NCI-H187 treated with DMSO at 0.1 percent for 48 hours (cell line): ENCODE measurements around the gene DBNDD1.

Experiments
- DNase-seq: peaks from one replicate; lab custom pipeline; 2025; lab: John Stamatoyannopoulos, UW

DBNDD1 gene

GRCh38 chr16:90035902-90036301, 16.6 kb upstream of the DBNDD1 start:
- DNase-seq: no peak

DNA sequence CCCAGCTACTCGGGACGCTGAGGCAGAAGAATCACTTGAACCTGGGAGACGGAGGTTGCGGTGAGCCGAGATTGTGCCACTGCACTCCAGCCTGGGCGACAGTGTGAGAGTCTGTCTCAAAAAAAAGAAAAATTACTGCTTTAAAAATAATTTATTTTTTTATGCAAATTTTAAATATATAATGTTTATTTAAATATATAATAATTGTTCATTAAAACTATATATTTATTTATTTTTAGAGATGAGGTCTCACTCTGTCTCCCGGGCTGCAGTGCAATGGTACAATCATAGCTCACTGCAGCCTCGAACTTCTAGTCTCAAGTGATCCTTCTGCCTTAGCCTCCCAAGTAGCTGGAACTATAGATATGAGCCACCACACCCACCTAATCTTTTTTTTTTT, 15.2 kb upstream of the DBNDD1 start:
- DNase-seq: no peak

DNA sequence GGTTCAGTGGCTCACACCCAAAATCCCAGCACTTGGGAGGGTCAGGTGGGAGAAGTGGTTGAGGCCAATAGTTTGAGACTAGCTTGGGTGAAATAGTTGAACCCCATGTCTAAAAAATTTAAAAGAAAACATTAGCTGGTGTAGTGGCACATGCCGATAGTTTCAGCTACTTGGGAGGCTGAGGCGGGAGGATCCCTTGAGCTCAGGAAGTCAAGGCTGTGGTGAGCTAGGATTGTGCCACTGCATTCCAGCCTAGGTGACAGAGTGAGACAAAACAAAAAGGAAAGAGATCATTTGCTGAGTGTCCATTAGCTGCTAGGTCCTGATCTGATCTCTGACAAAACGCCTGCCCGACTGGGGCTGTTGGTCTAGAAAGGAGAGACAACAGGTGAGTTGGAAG, 14.1 kb upstream of the DBNDD1 start:
- DNase-seq: no peak

- no peak for DNase-seq
These were observed 13.5 kb upstream of the DBNDD1 start for GRCh38 chr16:90032674-90033331.

DNA sequence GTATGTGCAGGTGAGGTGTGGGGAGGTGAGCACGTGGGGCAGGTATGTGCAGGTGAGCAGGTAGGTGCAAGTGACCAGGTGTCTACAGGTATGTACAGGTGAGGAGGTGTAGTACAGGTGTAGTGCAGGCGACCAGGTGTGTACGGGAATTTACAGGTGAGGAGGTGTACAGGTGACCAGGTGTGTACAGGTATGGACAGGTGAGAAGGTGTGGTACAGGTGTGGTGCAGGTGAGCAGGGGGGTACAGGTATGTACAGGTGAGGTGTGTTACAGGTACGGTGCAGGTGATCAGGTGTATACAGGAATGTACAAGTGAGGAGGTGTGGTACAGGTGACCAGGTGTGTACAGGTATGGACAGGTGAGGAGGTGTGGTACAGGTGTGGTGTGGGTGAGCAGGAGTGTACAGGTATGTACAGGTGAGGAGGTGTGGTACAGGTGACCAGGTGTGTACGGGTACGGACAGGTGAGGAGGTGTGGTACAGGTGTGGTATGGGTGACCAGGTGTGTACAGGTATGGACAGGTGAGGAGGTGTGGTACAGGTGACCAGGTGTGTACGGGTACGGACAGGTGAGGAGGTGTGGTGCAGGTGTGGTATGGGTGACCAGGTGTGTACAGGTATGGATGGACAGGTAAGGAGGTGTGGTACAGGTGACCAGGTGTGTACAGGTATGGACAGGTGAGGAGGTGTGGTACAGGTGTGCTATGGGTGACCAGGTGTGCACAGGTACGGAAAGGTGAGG, 12.8 kb upstream of the DBNDD1 start:
- DNase-seq: no peak

DNA sequence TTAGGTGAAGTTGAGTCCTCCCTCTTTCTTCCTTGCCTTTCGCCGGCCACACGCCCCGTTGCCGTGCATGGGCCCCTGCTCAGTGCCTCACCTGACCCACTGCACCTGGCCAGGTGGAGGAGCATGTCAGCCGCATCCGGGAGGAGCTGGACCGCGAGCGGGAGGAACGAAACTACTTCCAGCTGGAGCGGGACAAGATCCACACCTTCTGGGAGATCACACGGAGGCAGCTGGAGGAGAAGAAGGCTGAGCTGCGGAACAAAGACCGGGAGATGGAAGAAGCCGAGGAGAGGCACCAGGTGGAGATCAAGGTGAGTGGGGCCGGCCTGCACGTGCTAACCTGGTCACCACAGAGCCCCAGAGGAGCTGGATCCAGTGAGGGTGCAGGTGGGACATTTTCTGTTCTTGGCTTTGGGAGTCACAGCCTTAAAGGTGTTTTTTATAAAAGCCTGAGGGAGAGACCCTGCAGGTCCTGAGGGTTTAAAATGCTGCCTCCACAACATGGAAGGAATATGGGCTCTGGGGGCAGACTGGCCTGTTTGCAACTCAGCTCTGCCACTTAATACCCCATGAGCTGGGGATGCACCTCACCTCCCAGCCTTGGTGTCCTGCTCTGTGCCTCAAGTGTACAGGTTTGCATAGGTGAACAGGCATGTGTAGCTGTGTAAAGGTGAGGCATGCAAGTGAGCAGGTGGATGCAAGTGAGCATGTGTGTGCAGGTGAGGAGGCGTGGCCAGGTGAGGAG, 12.1 kb upstream of the DBNDD1 start:
- no peak for DNase-seq

DNA sequence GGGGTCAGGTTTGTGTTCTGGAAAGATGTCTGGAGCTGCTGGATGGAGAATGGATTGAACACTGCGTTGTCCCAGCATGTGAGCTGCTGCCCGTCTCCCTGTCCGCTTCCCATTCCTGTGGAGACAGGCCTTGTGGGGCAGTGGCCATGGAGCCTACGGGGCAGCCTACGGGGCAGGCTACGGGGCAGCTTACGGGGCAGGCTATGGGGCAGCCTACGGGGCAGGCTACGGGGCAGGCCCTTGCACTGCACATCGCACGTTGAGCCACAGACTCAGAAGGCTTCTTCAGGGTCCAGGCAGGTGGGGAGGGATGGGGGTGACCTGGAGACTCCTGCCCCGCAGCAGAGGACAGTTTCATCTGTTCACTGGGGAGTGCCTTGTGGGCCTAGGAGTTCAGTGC, 9.7 kb upstream of the DBNDD1 start:
- DNase-seq: no peak

- DNase-seq: no peak
These were observed 8.4 kb upstream of the DBNDD1 start for GRCh38 chr16:90027611-90028010.

DNA sequence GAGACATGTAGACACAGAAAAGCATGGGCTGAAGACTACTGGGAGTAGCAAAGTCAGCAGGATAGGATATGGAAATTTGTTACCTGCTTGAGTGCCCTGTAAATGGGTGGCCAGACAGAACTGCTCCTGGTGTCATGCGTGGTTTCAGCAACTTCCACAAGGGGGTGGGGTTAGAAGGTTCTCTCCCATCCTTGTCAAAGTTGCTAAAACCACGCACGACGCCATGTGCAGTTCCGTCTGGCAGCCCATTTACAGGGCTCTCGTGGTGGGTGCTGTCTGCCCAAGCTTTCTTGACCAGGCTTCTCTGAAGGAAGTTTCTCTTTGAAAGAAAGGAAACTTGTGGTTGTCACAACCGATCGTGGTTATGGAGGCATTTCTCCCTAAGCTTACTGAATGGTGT, 6.9 kb upstream of the DBNDD1 start:
- DNase-seq: no peak

- DNase-seq: no peak
These were observed 3.8 kb upstream of the DBNDD1 start for GRCh38 chr16:90023078-90023447.

GRCh38 chr16:90022209-90023077, 3.2 kb upstream of the DBNDD1 start:
- DNase-seq: peak; percentile 10

DNA sequence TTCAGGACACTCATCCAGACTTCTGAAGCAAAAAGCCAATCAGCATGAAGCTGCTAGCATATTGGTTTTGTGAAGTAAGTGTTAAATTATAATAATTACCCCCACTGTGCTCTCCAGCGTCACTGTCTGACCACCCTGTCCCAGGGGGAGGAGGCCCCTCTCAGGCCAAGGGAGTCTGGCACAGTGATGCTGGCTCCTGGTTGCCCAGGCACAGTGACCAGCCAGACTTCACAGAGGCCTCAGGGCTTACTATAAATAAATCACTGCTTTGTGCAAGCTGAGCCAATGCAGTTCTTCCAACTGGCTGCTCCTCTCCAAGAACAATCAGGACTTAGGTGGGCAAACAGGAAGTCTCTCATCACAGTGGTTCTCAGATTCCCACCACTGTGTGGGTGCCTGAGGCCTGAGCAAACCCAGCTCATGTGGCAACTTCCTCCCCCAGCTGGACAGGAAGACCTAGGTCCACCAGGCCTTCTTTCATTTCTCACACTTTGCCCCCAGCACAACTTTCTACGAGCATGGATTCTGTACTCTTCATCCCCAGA, 1.7 kb upstream of the DBNDD1 start:
- DNase-seq: no peak

GRCh38 chr16:90020260-90020837, 1.1 kb upstream of the DBNDD1 start:
- no peak for DNase-seq

DNA sequence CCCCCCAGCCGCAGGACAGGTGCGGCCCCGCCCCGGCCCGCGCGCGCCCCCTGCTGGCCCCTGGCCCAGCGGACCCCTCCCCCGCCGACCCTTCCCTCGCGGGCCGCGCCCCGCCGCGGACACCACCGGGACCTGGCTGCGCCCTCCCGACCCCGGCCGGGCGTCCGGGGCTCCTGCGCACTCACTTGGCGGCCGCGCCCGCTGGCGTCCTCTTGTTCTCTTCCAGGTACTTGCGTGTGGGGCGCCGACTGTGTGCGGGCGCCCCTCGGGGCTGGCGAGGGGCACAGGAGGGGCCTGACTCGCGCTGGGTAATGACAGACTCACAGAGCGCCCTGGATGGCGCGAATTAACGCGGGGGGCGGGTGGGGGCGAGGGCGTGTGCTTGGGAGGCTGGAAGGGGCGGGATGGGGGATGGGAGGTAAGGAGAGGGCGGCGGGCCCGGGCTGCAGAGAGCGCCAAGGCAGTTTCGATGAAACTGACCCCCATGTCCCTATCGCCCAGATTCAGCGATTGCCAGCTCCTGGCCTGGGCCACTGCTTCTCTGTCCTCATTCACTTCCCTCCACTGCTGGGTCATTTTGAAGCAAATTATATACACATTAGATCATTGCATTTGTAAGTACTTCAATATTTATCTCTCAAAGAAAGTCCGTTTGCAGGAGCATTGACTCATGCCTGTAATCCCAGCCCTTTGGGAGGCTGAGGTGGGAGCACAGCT, 445 bp upstream of the DBNDD1 start:
- DNase-seq: no peak

GRCh38 chr16:90018297-90018651, 982 bp downstream of the DBNDD1 start:
- no peak for DNase-seq

DNA sequence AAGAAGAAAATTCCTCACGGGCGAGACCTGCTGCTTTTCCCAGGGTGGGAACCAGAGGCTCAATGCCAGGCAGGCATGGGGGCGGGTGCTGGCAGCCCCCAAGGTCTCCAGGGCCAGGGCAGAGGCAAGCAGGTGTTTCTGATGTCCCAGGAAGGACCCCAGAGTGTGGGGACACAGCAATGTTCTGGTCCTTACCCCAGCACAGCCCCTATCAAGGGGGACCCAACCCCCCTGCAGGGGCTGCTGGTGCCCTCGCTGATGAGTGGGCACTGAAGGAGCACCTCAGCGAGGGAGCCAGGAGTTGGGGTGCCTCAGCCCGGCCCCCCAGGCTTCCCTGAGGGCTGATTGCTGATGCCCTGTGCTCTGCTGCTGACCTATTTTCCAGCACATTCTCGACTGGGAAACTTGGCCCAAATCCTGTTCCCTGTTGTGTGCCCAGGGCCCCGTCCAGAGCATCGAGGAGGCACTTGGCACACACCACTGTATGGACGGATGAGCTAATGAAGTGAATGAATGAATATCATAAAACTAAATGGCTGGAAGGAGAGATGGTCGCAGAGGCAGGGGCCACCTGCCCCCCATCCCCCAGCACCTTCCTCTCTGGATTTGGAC, 2.8 kb downstream of the DBNDD1 start:
- no peak for DNase-seq

- DNase-seq: no peak
These were observed 3.5 kb downstream of the DBNDD1 start for GRCh38 chr16:90015586-90016338.

DNA sequence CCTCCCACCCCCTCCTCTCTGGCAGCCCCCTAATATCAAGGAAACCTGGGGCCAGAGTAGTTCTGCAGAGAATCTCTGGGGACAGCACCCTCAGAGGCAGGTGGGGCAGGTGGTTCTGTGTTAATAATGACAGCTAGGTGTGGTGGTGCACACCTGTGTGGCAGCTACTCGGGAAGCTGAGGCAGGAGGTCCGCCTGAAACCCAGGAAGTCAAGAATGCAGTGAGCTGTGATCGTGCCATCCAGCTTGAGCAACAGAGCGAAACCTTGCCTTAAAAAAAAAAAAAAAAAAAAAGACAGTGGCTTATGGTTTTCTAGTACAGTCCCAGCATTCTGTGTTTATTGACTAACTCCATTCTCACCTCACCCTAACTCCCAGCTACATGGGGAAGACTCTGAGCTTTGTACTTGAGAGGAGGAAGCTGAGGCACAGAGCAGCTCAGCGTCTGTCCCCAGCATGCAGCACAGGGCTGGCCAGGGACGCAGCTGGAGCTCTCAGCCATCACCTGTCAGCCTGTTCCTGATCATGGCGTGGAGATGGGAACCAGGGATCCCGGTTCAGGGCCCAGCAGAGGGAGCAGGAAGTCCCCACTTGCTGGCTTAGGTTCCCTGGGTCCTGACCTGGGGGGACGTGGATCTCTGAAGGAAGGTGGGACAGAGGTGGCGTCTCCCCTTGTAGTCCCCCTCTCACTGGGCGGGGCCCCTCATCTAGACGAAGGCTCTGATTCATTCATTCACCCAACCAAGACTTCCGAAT, 6.1 kb downstream of the DBNDD1 start:
- no peak for DNase-seq

DNA sequence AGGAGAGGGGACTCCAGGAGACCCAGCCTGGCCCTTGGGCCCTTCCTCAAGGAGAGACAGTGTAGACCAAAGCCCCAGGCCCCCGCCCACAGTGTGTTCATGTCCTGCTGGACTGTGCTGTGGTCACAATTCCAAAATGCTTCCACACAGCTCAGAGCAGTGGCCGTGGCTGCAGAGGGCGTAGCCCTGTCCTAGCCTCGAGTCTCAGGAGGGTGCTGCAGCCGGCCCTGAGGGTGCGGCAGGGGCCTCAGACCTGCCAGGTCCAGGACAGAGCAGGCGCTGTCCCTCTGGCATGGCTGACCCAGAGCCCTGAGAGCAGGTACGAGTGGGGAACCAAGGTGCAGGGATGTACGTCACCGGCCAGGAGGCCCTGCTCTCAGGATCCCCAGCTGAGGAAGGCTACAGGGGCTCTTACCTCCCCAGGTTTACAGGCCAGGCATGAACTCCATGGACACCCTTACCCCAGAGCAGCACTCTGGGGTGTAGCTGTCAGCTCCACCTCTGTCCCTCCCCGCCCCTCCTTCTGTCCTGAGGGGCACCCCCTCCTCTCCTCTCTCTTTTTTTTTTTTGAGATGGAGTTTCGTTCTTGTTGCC, 7.3 kb downstream of the DBNDD1 start:
- DNase-seq: no peak
